Measurements from ENCODE around the gene OR56A3. TPM values are rescaled to one million over a fixed set of nuclear protein-coding genes. Genes with fewer than 3 reads are reported as not detected.

OR56A3 gene
- total and polyA plus RNA-seq, 12 donors = not detected

DNA sequence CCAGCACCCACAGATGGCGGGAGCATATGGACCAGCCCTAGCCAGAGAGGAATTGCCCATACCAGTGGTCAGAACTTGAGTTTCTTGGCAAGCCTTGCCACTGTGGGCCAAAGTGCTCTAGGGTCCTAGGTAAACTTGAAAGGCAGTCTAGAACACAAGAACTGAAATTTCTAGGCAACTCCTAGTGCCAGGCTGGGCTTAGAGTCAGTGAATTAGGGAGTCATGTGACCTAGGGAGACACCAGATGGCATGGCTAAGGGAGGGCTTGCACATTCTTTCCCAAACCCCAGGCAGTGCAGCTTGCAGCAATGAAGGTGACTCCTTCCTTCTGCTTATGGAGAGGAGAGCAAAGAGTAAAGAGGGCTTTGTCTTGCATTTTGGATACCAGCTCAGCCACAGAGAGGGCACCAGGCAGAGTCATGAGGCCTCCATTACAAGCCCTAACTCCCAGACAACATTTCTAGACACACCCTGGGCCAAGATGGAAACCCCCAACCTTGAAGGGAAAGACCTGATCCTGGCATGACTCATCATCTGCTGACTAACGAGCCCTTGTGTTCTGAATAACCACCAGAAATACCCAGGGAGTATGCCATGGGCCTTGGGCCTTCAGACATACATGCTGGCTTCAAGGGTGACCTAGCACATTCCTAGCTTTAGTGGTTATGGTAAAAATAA is 19.2 kb upstream of the OR56A3 start:
- H3K27me3 ChIP-seq = no peaks in the 10 kb centered on the region
- H3K4me1 ChIP-seq (replicated peaks in 1 of 2) = no peaks in the 10 kb centered on the region
- no peak overlapping the region for H3K4me3 ChIP-seq
- no peaks in the 10 kb centered on the region for H3K36me3 ChIP-seq (replicated peaks in 1 of 2)
- no peak for DNase-seq
- H3K9me3 ChIP-seq (replicated peaks in 1 of 3) = no peaks in the 10 kb centered on the region
- intact Hi-C loops (cut with DNase I) = no loop called here
- 44 to 72% (median 64%) methylated on average over 1 to 2 of the region's 2 CpGs for WGBS, 4 donors
- no peak for TF ChIP-seq POLR2A (IDR thresholded peaks at IDR 0.05)
- TF ChIP-seq CTCF (IDR thresholded peaks at IDR 0.05) = no peak
- no peak overlapping the region for H3K27ac ChIP-seq

DNA sequence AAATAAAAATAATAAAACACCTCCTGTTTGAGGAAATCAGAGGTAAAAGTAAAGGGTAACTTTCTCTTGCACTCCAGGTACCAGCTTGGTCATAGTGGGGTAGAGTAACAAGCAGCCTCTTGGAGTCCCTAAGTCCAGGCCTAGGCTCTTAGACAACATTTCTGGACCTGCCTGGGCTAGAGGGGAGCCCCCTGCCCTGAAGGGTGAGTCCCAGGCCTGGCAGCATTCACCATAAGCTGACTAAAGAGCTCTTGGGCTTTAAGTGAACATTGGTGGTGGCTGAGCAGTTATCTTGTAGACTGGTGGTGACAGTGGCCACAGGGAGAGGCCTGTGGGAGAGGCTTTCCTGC is 18.6 kb upstream of the OR56A3 start:
- H3K27ac ChIP-seq = no peak overlapping the region
- no peaks in the 10 kb centered on the region for H3K9me3 ChIP-seq (replicated peaks in 1 of 3)
- H3K27me3 ChIP-seq = no peaks in the 10 kb centered on the region
- H3K36me3 ChIP-seq (replicated peaks in 1 of 2) = no peaks in the 10 kb centered on the region
- DNase-seq = no peak
- no peak overlapping the region for H3K4me3 ChIP-seq
- no peaks in the 10 kb centered on the region for H3K4me1 ChIP-seq (replicated peaks in 1 of 2)
- intact Hi-C loops (cut with DNase I) = no loop called here
- no peak for TF ChIP-seq POLR2A (IDR thresholded peaks at IDR 0.05)
- no peak for TF ChIP-seq CTCF (IDR thresholded peaks at IDR 0.05)

DNA sequence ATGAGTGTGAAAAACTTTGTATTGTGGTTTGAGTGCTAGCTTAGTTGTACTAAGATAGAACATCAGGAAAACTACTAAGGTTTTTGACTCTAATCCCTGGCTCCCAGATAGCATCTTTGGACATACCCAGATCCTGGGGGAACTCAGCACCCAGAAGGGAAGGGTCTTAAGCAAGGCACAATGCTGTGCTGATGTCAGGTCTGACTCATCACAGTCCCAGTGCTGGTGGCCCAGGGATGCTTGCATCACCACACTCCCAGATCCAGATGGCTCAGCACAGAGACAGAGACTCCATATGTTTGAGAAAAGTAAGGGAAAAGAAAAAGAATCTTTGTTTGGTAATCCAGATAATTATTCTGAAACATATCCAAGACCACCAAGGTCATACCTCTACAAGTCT is 18.3 kb upstream of the OR56A3 start:
- no peaks in the 10 kb centered on the region for H3K27me3 ChIP-seq
- H3K4me1 ChIP-seq (replicated peaks in 1 of 2) = no peaks in the 10 kb centered on the region
- DNase-seq = no peak
- no peaks in the 10 kb centered on the region for H3K9me3 ChIP-seq (replicated peaks in 1 of 3)
- H3K36me3 ChIP-seq (replicated peaks in 1 of 2) = no peaks in the 10 kb centered on the region
- no peak overlapping the region for H3K27ac ChIP-seq
- no peak overlapping the region for H3K4me3 ChIP-seq
- intact Hi-C loops (cut with DNase I) = no loop called here
- TF ChIP-seq POLR2A (IDR thresholded peaks at IDR 0.05) = no peak
- no peak for TF ChIP-seq CTCF (IDR thresholded peaks at IDR 0.05)

- H3K4me1 ChIP-seq (replicated peaks in 1 of 2) = no peaks in the 10 kb centered on the region
- intact Hi-C loops (cut with DNase I) = no loop called here
- H3K9me3 ChIP-seq (replicated peaks in 1 of 3) = no peaks in the 10 kb centered on the region
- H3K36me3 ChIP-seq (replicated peaks in 1 of 2) = no peaks in the 10 kb centered on the region
- H3K27me3 ChIP-seq = no peaks in the 10 kb centered on the region
- WGBS, 4 donors = 92 to 95% (median 93%) methylated on average over 17 of the region's 17 CpGs
- no peak overlapping the region for H3K27ac ChIP-seq
- DNase-seq = no peak
- no peak overlapping the region for H3K4me3 ChIP-seq
- TF ChIP-seq CTCF (IDR thresholded peaks at IDR 0.05) = no peak
- TF ChIP-seq POLR2A (IDR thresholded peaks at IDR 0.05) = no peak
These were observed 13.8 kb upstream of the OR56A3 start for GRCh38 chr11:5928271-5928670.
